ENCODE measurements around the gene HIP1. TPM values are rescaled to one million over a fixed set of nuclear protein-coding genes. Genes with fewer than 3 reads are reported as not detected.

The HIP1 gene
- total and polyA plus RNA-seq, 9 of the 15 experiments (the other 6 are each of a cell fraction or from before 2014, with no cell fraction given), result 2.4 to 13.7 (median 9.5) TPM

DNA sequence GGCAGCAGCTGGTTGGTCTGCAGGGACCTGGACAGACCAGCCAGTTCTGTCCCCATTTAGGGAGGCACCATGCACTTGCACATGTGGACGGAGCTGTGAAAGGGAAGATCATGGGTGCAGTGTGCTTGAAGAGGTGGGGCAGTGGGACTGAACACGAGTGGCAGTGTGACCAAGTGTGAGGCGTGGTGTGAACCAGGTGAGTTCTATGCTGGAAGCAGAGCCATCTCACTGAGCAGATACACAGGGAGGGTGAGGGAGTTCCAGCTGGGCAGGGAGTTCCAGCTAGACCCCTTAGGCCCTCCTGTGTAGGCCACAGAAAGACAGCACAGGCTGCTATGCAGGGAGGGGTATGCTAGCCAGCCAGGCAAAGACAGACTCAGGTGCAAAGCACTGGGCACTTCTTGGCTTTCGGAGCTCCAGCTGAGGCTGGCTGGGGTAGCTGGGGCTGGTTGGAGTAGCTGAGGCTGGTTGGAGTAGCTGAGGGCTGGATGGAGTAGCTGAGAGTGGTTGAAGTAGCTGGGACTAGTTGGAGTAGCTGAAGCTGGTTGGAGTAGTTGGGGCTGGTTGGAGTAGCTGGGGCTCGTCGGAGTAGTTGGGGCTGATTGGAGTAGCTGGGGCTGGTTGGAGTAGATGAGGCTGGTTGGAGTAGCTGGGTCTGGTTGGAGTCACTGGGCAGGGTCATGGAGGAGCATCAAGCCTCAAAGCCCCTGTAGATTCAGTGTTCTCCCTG is 90.9 kb downstream of the HIP1 start (continued):
- TF ChIP-seq ZBTB43 (CRISPR knock-in tag; IDR thresholded peaks at IDR 0.05), result no peak
- TF ChIP-seq BCOR (IDR thresholded peaks at IDR 0.05), result 0 out of 2 replicates have a peak, but pooled peaks have one; percentile 42
- TF ChIP-seq CBX3 (IDR thresholded peaks at IDR 0.05; ENCODE audit: borderline replicate concordance in 1 of 2, low read length in 2 of 2), result peak in 1 of 2 experiments; percentile 62; a peak in 1 of 3 replicates
- no peak for TF ChIP-seq ZNF449 (CRISPR knock-in tag; IDR thresholded peaks at IDR 0.05)
- peak; percentile 63 to 70; a peak in 1 of 4 replicates for TF ChIP-seq TRIM24 (IDR thresholded peaks at IDR 0.05)
- 0 out of 2 replicates have a peak, but pooled peaks have one; percentile 80 for TF ChIP-seq HLTF (IDR thresholded peaks at IDR 0.05)
- 0 out of 2 replicates have a peak, but pooled peaks have one; percentile 42 for TF ChIP-seq NKRF (IDR thresholded peaks at IDR 0.05; ENCODE audit: borderline replicate concordance)
- no peak for TF ChIP-seq ZNF384 (IDR thresholded peaks at IDR 0.05; ENCODE audit: low read depth, low read length)
- peak; percentile 73; the same call in 1 of the 2 replicates for TF ChIP-seq DPF2 (IDR thresholded peaks at IDR 0.05)
- TF ChIP-seq NBN (IDR thresholded peaks at IDR 0.05; ENCODE audit: low read depth), result peak; percentile 81
- peak in 1 of 2 experiments; percentile 90; a peak in 2 of 4 replicates for TF ChIP-seq ARNT (IDR thresholded peaks at IDR 0.05)
